GM23248 (cell line): ENCODE measurements around the gene CIB1. TPM values are rescaled to one million over a fixed set of nuclear protein-coding genes. Genes with fewer than 3 reads are reported as not detected.
"Not testable (repeated sequence)": the region's sequence is repeated elsewhere in the genome, so short reads cannot be mapped to it uniquely, and the experiment has no call there.

Experiments used
- DNase-seq: peaks from one replicate; pipeline ENCODE4 v3.0.0-alpha.2; 2015
- H2AFZ ChIP-seq: fragments of 200-600 bp; sonication (generic); 2 replicates; pipeline ENCODE4 v1.6.1; 2016; ENCODE audit warnings: antibody characterized with exemption
- H3F3A ChIP-seq: fragments of 200-600 bp; sonication (generic); 2 replicates; pipeline ENCODE4 v1.6.1; 2016; ENCODE audit warnings: mild to moderate bottlenecking, antibody characterized with exemption, mixed run types; ENCODE audit not compliant: insufficient read depth
- H3K27ac ChIP-seq: fragments of 200-600 bp; sonication (generic); 2 replicates; pipeline ENCODE4 v1.5.1; 2016; ENCODE audit warnings: mild to moderate bottlenecking
- H3K27me3 ChIP-seq: fragments of 200-600 bp; sonication (generic); replicated peaks from 2 replicates; pipeline ENCODE4 v1.6.1; 2016; ENCODE audit warnings: mild to moderate bottlenecking; ENCODE audit not compliant: insufficient read depth
- H3K36me3 ChIP-seq: fragments of 200-600 bp; sonication (generic); 2 replicates; pipeline ENCODE4 v1.6.1; 2016; ENCODE audit warnings: low read depth, mild to moderate bottlenecking
- H3K4me1 ChIP-seq: fragments of 200-600 bp; sonication (generic); 2 replicates; pipeline ENCODE4 v1.6.1; 2016; ENCODE audit warnings: mild to moderate bottlenecking; ENCODE audit not compliant: insufficient read depth
- H3K4me2 ChIP-seq: fragments of 200-600 bp; sonication (generic); one replicate; pipeline ENCODE4 v1.6.1; 2016; ENCODE audit warnings: mild to moderate bottlenecking; ENCODE audit not compliant: unreplicated experiment
- H3K4me3 ChIP-seq: fragments of 200-600 bp; sonication (generic); 2 replicates; pipeline ENCODE4 v1.5.1; 2016; ENCODE audit warnings: mild to moderate bottlenecking
- H3K79me2 ChIP-seq: fragments of 200-600 bp; sonication (generic); 2 replicates; pipeline ENCODE4 v1.6.1; 2016; ENCODE audit warnings: mild to moderate bottlenecking; ENCODE audit not compliant: insufficient read depth
- H3K9ac ChIP-seq: fragments of 200-600 bp; sonication (generic); 2 replicates; pipeline ENCODE4 v1.6.1; 2016; ENCODE audit warnings: mild to moderate bottlenecking
- H3K9me2 ChIP-seq: fragments of 200-600 bp; sonication (generic); 2 replicates; pipeline ENCODE4 v1.6.1; 2016; ENCODE audit warnings: mixed run types, mild to moderate bottlenecking, moderate library complexity; ENCODE audit not compliant: insufficient read depth
- H3K9me3 ChIP-seq: fragments of 200-600 bp; sonication (generic); one replicate; pipeline ENCODE4 v1.6.1; 2017; ENCODE audit warnings: low read depth
- H4K20me1 ChIP-seq: fragments of 200-600 bp; sonication (generic); 2 replicates; pipeline ENCODE4 v1.6.0; 2016; ENCODE audit not compliant: insufficient read depth
- EZH2 ChIP-seq: fragments of 200-600 bp; sonication (generic); IDR thresholded peaks from 2 replicates; pipeline ENCODE4 v1.6.1; 2018; ENCODE audit warnings: antibody characterized with exemption, mild to moderate bottlenecking; ENCODE audit not compliant: insufficient read depth, poor library complexity, severe bottlenecking
- EZH2phosphoT487 ChIP-seq: fragments of 200-600 bp; sonication (generic); IDR thresholded peaks from 2 replicates; pipeline ENCODE4 v1.6.1; 2018; ENCODE audit warnings: antibody characterized with exemption, moderate library complexity, mild to moderate bottlenecking, low read depth; ENCODE audit not compliant: insufficient read depth
- WGBS, 2 experiments: methylation state at CpG; one replicate each; pipeline ENCODE4 v1.1.6; 2015 to 2017; ENCODE audit warnings: low lambda C conversion rate in 2 of 2, low coverage in 1 of 2; ENCODE audit errors: missing lambda C conversion rate in 2 of 2; 5-methylcytosine and 5-hydroxymethylcytosine counted together
- in situ Hi-C: fragments of 300-500 bp; cut with MboI; formaldehyde crosslinking; loops from 2 replicates; pipeline ENCODE4 v1.15.0; 2020
- polyA plus RNA-seq: library from polyadenylated mRNA; unstranded; fragments of >200 nt; fragmentation: Nextera tagmentation; extraction: Ambion mirVana; gene quantifications from 2 replicates; pipeline ENCODE4 v1.2.1, GENCODE V29; 2016
- total RNA-seq: library from RNA; depleted of rRNA; stranded (reverse); fragments of >200 nt; shearing (Covaris generic); gene quantifications from 2 replicates; pipeline ENCODE4 v1.2.3, GENCODE V29; 2014; rRNA removed

CIB1 gene
- total RNA-seq (30.7 and 45.8 TPM in 2 replicates), polyA plus RNA-seq (123 and 129 TPM in 2 replicates)

GRCh38 chr15:90233387-90234095 lies at the start of gene CIB1:
Gene CIB1 (minus strand): TSS chr15:90233941. CDS start chr15:90233885, 56 bp downstream.
- H3K27me3 ChIP-seq: no peaks in the 10 kb centered on the region
- H4K20me1 ChIP-seq: no peaks in the 10 kb centered on the region
- no peaks in the 10 kb centered on the region for H3K36me3 ChIP-seq
- peak within 1 kb of the TSS; percentile 93 for H3K9ac ChIP-seq
- H2AFZ ChIP-seq: peak within 1 kb of the TSS; percentile 92
- peak within 1 kb of the TSS; percentile 82 for H3K27ac ChIP-seq
- H3K79me2 ChIP-seq: peaks cover 22% of the 10 kb centered on the region
- H3K4me1 ChIP-seq: 0 out of 2 replicates have a peak, but pooled peaks cover 8% of the 10 kb centered on the region
- in situ Hi-C loops: no loop called here
- TF ChIP-seq EZH2phosphoT487 (no peak), EZH2 (no peak)
- peak within 1 kb of the TSS; percentile 93 for H3K4me2 ChIP-seq
- no peaks in the 10 kb centered on the region for H3K9me3 ChIP-seq
- H3K4me3 ChIP-seq: peak within 1 kb of the TSS; percentile 90
- peak; percentile 99 for DNase-seq
- whole genome bisulfite sequencing, 2 experiments: 1% methylated on average over 42 to 51 of the region's 63 CpGs
- no peaks in the 10 kb centered on the region for H3K9me2 ChIP-seq
- H3F3A ChIP-seq: no peaks in the 10 kb centered on the region

GRCh38 chr15:90281637-90282036 lies 47.9 kb upstream of the CIB1 start:
- H3K4me3 ChIP-seq, H3K27me3 ChIP-seq, H4K20me1 ChIP-seq, in situ Hi-C loops, H3K9me3 ChIP-seq, H3K27ac ChIP-seq, H2AFZ ChIP-seq, H3K9me2 ChIP-seq, H3K4me1 ChIP-seq, H3K4me2 ChIP-seq, H3K36me3 ChIP-seq, H3K79me2 ChIP-seq, H3K9ac ChIP-seq, H3F3A ChIP-seq, DNase-seq: not testable (repeated sequence)
- WGBS, 2 experiments: 87 to 89% methylated on average over 6 of the region's 6 CpGs

- H3K9ac ChIP-seq, H3K9me2 ChIP-seq, H3K4me2 ChIP-seq, H3K9me3 ChIP-seq, H3F3A ChIP-seq, DNase-seq, H4K20me1 ChIP-seq, H3K27ac ChIP-seq, H3K79me2 ChIP-seq, H3K4me3 ChIP-seq, H3K27me3 ChIP-seq, H3K36me3 ChIP-seq, in situ Hi-C loops, H3K4me1 ChIP-seq, H2AFZ ChIP-seq: not testable (repeated sequence)
- 93 to 94% methylated on average over 5 of the region's 5 CpGs for WGBS, 2 experiments
Observed at GRCh38 chr15:90280743-90281142, 47.0 kb upstream of the CIB1 start.

- in situ Hi-C loops, H3K36me3 ChIP-seq, H3K4me3 ChIP-seq, H3K9me3 ChIP-seq, H2AFZ ChIP-seq, H3K9ac ChIP-seq, H3K4me1 ChIP-seq, H3K9me2 ChIP-seq, H4K20me1 ChIP-seq, H3K4me2 ChIP-seq, H3F3A ChIP-seq, DNase-seq, H3K27ac ChIP-seq, H3K27me3 ChIP-seq: not testable (repeated sequence)
- H3K79me2 ChIP-seq: peaks cover 12% of the 10 kb centered on the region
- WGBS, 2 experiments: 98 to 100% methylated on average over 5 to 12 of the region's 12 CpGs
Observed at GRCh38 chr15:90278467-90278866, 44.7 kb upstream of the CIB1 start.
